ENCODE measurements around the gene TUB.

The TUB gene

GRCh38 chr11:8068605-8069221 lies 12.3 kb upstream of the TUB start:
- no peaks in the 10 kb centered on the region for H3F3A ChIP-seq (ENCODE audit: insufficient read depth, low read length)
- TF ChIP-seq EZH2 (optimal IDR thresholded peaks at IDR 0.05; ENCODE audit: low read depth, low read length) (no peak), EZH2phosphoT487 (IDR thresholded peaks at IDR 0.05; ENCODE audit: low read length) (no peak), CTCF (IDR thresholded peaks at IDR 0.05; ENCODE audit: low read length) (no peak)
- H4K20me1 ChIP-seq (ENCODE audit: insufficient read depth, low read length): no peaks in the 10 kb centered on the region
- H3K27me3 ChIP-seq (replicated peaks; ENCODE audit: insufficient read depth, low read length): no peaks in the 10 kb centered on the region
- H2AFZ ChIP-seq (ENCODE audit: low read length): no peak overlapping the region
- H3K4me2 ChIP-seq (ENCODE audit: low read depth, low read length): no peak overlapping the region
- no peaks in the 10 kb centered on the region for H3K79me2 ChIP-seq (ENCODE audit: low read length)
- H3K9me2 ChIP-seq (replicated peaks; ENCODE audit: insufficient read depth, low read length): no peaks in the 10 kb centered on the region
- no peak for DNase-seq
- no peaks in the 10 kb centered on the region for H3K4me1 ChIP-seq (ENCODE audit: low read length)
- no peak overlapping the region for H3K27ac ChIP-seq (ENCODE audit: low read length)
- no peak overlapping the region for H3K4me3 ChIP-seq (ENCODE audit: low read length)
- no peak overlapping the region for H3K9ac ChIP-seq (ENCODE audit: low read length)
- H3K9me3 ChIP-seq (replicated peaks; ENCODE audit: insufficient read depth, low read length): no peaks in the 10 kb centered on the region
- no peaks in the 10 kb centered on the region for H3K36me3 ChIP-seq (replicated peaks; ENCODE audit: insufficient read depth, low read length)

DNA sequence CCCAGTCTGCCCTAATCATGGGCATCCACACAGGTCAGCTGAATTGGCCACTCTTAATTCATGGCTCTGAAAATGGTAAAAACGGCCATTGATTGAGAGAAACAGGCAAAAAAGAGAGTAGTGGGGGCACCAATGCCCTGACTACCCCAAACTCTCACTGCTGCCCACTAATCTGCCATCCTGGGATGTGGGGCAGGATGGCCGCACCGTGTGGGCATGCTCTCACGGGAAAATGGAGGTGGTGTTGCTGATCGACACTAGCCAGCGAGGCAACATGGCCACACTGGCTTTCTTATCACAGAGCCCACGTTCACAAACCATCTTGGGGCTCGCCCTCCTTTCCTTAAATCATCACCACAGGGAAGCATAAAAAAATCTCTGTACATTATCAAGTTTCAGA lies 11.2 kb upstream of the TUB start:
- H3K36me3 ChIP-seq (replicated peaks; ENCODE audit: insufficient read depth, low read length): no peaks in the 10 kb centered on the region
- no peaks in the 10 kb centered on the region for H3K79me2 ChIP-seq (ENCODE audit: low read length)
- H3K27me3 ChIP-seq (replicated peaks; ENCODE audit: insufficient read depth, low read length): no peaks in the 10 kb centered on the region
- H2AFZ ChIP-seq (ENCODE audit: low read length): no peak overlapping the region
- no peak overlapping the region for H3K4me2 ChIP-seq (ENCODE audit: low read depth, low read length)
- no peak for DNase-seq
- H4K20me1 ChIP-seq (ENCODE audit: insufficient read depth, low read length): no peaks in the 10 kb centered on the region
- H3K4me3 ChIP-seq (ENCODE audit: low read length): no peak overlapping the region
- H3F3A ChIP-seq (ENCODE audit: insufficient read depth, low read length): no peaks in the 10 kb centered on the region
- H3K9ac ChIP-seq (ENCODE audit: low read length): no peak overlapping the region
- TF ChIP-seq EZH2phosphoT487 (IDR thresholded peaks at IDR 0.05; ENCODE audit: low read length): no peak
- no peak for TF ChIP-seq CTCF (IDR thresholded peaks at IDR 0.05; ENCODE audit: low read length)
- no peak for TF ChIP-seq EZH2 (optimal IDR thresholded peaks at IDR 0.05; ENCODE audit: low read depth, low read length)
- no peak overlapping the region for H3K27ac ChIP-seq (ENCODE audit: low read length)
- no peaks in the 10 kb centered on the region for H3K9me2 ChIP-seq (replicated peaks; ENCODE audit: insufficient read depth, low read length)
- H3K4me1 ChIP-seq (ENCODE audit: low read length): no peaks in the 10 kb centered on the region
- H3K9me3 ChIP-seq (replicated peaks; ENCODE audit: insufficient read depth, low read length): no peaks in the 10 kb centered on the region

DNA sequence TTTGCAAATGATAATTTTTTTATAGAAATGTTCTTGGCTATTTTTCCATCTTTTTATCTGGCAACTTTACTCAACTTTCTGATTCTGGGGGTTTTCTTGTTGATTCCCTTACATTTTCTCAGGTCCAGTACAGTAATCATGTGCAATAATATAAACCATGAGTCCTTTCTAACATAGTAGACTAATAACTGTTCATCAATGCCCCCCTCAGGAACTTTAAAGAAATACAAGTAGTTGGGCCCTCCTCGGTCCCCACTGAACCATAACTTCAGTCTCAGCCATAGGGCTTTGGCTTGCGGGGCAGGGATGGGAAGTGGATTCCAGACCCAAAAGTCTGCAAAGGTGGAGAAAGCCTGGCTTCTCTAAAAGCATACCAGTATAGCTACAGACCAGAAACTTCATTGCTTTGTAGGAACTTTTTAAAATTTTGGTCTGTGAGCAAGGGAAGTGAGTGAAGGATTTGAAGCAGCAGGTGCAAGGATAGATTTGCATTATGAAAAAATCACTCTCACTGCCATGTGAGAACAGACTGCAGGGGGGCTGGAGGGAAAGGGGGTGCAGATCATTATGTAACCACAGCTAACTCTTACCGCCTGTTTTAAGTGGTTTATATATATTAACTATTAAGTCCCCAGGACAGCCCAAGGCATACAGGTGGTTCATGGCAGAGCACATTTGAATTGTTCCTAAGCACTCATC lies 10.4 kb upstream of the TUB start:
- Histone ChIP-seq H3K9me3 (replicated peaks; ENCODE audit: insufficient read depth, low read length) (no peaks in the 10 kb centered on the region), H4K20me1 (ENCODE audit: insufficient read depth, low read length) (no peaks in the 10 kb centered on the region), H3F3A (ENCODE audit: insufficient read depth, low read length) (no peaks in the 10 kb centered on the region), H3K4me3 (ENCODE audit: low read length) (no peak overlapping the region), H3K4me2 (ENCODE audit: low read depth, low read length) (no peak overlapping the region), H3K4me1 (ENCODE audit: low read length) (no peaks in the 10 kb centered on the region), H3K36me3 (replicated peaks; ENCODE audit: insufficient read depth, low read length) (no peaks in the 10 kb centered on the region), H3K27me3 (replicated peaks; ENCODE audit: insufficient read depth, low read length) (no peaks in the 10 kb centered on the region), H3K79me2 (ENCODE audit: low read length) (no peaks in the 10 kb centered on the region), H3K27ac (ENCODE audit: low read length) (no peak overlapping the region), H3K9ac (ENCODE audit: low read length) (no peak overlapping the region), H2AFZ (ENCODE audit: low read length) (no peak overlapping the region), H3K9me2 (replicated peaks; ENCODE audit: insufficient read depth, low read length) (no peaks in the 10 kb centered on the region)
- no peak for DNase-seq
- TF ChIP-seq EZH2phosphoT487 (IDR thresholded peaks at IDR 0.05; ENCODE audit: low read length) (no peak), CTCF (IDR thresholded peaks at IDR 0.05; ENCODE audit: low read length) (peak; percentile 24; the same call in 1 of the 2 replicates)

All from MM.1S (cell line).